Activated T-cell treated with anti-CD3 and anti-CD28 coated beads, Interleukin-2, amount 50 U/mL, for 48 hours (primary cell): ENCODE data around the gene RELL1.

ENCODE experiments used
- DNase-seq, 2 experiments: peaks; one replicate each; pipeline ENCODE4 v3.0.0-alpha.2; 2020

The RELL1 gene

GRCh38 chr4:37686373-37687193 lies at the start of gene RELL1:
RELL1 (minus strand) TSS chr4:37686376; CDS start chr4:37686287, 89 bp downstream.
- peak; percentile 100 for DNase-seq

GRCh38 chr4:37735578-37735977 lies 49.4 kb upstream of the RELL1 start:
- DNase-seq = no peak

- no peak for DNase-seq
Measured at GRCh38 chr4:37734989-37735388, 48.8 kb upstream of the RELL1 start.

GRCh38 chr4:37733240-37733867 lies 47.2 kb upstream of the RELL1 start:
- DNase-seq = no peak

- no peak for DNase-seq
Measured at GRCh38 chr4:37732526-37733186, 46.5 kb upstream of the RELL1 start.

- no peak for DNase-seq
Measured at GRCh38 chr4:37729649-37730004, 43.5 kb upstream of the RELL1 start.

- no peak for DNase-seq
Measured at GRCh38 chr4:37728064-37728463, 41.9 kb upstream of the RELL1 start.

GRCh38 chr4:37727635-37728034 lies 41.5 kb upstream of the RELL1 start:
- no peak for DNase-seq

GRCh38 chr4:37726666-37727065 lies 40.5 kb upstream of the RELL1 start:
- DNase-seq = no peak

GRCh38 chr4:37725718-37726117 lies 39.5 kb upstream of the RELL1 start:
- DNase-seq = no peak

- DNase-seq = no peak
Measured at GRCh38 chr4:37723067-37723466, 36.9 kb upstream of the RELL1 start.

- no peak for DNase-seq
Measured at GRCh38 chr4:37721995-37722638, 35.9 kb upstream of the RELL1 start.

GRCh38 chr4:37719021-37719420 lies 32.8 kb upstream of the RELL1 start:
- no peak for DNase-seq

GRCh38 chr4:37717576-37717975 lies 31.4 kb upstream of the RELL1 start:
- no peak for DNase-seq

- DNase-seq = peak; percentile 47 to 57
Measured at GRCh38 chr4:37715889-37716402, 29.8 kb upstream of the RELL1 start.

- no peak for DNase-seq
Measured at GRCh38 chr4:37710491-37710890, 24.3 kb upstream of the RELL1 start.

GRCh38 chr4:37706032-37706431 lies 19.9 kb upstream of the RELL1 start:
- no peak for DNase-seq

GRCh38 chr4:37705571-37705970 lies 19.4 kb upstream of the RELL1 start:
- DNase-seq = no peak

GRCh38 chr4:37699868-37700481 lies 13.8 kb upstream of the RELL1 start:
- no peak for DNase-seq

- DNase-seq = no peak
Measured at GRCh38 chr4:37697566-37697965, 11.4 kb upstream of the RELL1 start.

- no peak for DNase-seq
Measured at GRCh38 chr4:37693450-37694190, 7.4 kb upstream of the RELL1 start.

- no peak for DNase-seq
Measured at GRCh38 chr4:37693030-37693429, 6.9 kb upstream of the RELL1 start.
